K562 treated with DMSO at 1 percent for 48 hours (cell line): Measurements from ENCODE around the gene PCDHGB4. TPM values are rescaled to one million over a fixed set of nuclear protein-coding genes. Genes with fewer than 3 reads are reported as not detected.

Experiments
- total RNA-seq: library from RNA; unstranded; fragments of 300-600 nt; gene quantifications from 2 replicates; pipeline ENCODE4 v1.2.3, GENCODE V29; 2022; ENCODE audit warnings: low replicate concordance; ENCODE audit errors: extremely low read depth

The PCDHGB4 gene
- total RNA-seq, 1 experiment from 2014 or later, result not detected

DNA sequence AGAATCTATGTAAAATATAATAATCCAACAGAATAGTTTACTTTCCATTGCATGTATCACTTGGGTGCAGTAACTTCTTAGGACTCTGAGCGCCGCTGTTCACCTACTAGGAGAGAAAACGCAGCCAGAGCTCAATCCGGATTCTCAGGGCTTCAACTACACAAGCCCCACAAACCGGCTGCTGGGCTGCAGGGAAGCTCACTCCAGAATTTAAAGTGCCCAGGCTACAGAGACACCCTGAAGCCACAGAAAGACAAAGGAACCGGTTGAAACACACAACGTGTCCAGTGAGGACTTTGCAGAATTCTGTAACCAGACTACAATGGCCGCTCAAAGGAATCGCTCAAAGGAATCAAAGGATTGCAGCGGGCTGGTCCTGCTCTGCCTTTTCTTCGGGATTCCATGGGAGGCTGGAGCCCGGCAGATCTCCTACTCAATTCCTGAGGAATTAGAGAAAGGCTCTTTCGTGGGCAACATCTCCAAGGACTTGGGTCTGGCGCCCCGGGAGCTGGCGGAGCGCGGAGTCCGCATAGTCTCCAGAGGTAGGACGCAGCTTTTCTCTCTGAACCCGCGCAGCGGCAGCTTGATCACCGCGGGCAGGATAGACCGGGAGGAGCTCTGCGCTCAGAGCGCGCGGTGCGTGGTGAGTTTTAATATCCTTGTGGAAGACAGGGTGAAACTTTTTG, 25.5 kb downstream of the PCDHGB4 start, which contains the start of gene PCDHGA10:
Gene PCDHGA10, plus strand, starts transcription at position 134 of the 686 bp plus-strand sequence. Its CDS starts 189 bp downstream, at position 323.

DNA sequence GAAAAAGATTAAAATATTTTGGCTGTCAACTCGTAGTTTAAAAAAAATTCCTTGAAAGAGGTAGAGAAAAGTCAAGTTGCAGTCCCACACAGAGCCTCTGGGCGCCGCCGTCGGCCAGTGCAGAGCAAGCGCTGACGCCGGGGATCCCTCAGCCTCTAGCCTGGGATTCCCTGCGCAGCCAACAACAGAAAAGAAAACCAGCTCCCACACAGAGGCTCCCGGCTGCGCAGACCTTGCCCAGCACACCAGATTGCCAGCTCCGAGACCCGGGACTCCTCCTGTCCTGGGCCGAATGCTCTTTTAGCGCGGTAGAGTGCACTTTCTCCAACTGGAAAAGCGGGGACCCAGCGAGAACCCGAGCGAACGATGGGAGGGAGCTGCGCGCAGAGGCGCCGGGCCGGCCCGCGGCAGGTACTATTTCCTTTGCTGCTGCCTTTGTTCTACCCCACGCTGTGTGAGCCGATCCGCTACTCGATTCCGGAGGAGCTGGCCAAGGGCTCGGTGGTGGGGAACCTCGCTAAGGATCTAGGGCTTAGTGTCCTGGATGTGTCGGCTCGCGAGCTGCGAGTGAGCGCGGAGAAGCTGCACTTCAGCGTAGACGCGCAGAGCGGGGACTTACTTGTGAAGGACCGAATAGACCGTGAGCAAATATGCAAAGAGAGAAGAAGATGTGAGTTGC, 30.1 kb downstream of the PCDHGB4 start, which contains the start of gene PCDHGB7:
Gene PCDHGB7, plus strand, starts transcription at position 184 of the 679 bp plus-strand sequence. Its CDS starts 183 bp downstream, at position 367.

DNA sequence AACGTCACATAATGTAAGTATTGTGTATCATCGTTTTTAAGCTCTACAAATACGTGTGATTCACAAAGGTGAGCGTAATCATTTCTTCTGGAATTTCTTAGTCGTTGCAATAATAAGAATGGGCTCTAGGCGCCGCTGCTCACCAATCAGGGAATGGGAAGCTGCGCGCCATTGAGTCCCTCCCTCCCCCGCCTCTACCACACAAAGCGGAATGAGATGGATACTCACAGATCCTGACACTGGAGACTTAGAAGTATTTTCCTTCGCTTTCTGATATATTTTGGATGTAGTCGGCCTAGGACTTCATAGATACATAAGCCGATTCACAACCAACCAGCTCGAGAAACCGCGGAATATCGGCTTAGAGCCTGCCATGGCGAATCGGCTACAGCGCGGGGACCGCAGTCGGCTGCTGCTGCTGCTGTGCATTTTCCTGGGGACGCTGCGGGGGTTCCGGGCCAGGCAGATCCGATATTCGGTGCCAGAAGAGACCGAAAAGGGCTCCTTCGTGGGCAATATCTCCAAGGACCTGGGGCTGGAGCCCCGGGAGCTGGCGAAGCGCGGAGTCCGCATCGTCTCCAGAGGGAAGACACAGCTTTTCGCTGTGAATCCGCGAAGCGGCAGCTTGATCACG, 33.5 kb downstream of the PCDHGB4 start, which contains the start of gene PCDHGA11:
Gene PCDHGA11, plus strand, starts transcription at position 197 of the 634 bp plus-strand sequence. Its CDS starts 177 bp downstream, at position 374.

DNA sequence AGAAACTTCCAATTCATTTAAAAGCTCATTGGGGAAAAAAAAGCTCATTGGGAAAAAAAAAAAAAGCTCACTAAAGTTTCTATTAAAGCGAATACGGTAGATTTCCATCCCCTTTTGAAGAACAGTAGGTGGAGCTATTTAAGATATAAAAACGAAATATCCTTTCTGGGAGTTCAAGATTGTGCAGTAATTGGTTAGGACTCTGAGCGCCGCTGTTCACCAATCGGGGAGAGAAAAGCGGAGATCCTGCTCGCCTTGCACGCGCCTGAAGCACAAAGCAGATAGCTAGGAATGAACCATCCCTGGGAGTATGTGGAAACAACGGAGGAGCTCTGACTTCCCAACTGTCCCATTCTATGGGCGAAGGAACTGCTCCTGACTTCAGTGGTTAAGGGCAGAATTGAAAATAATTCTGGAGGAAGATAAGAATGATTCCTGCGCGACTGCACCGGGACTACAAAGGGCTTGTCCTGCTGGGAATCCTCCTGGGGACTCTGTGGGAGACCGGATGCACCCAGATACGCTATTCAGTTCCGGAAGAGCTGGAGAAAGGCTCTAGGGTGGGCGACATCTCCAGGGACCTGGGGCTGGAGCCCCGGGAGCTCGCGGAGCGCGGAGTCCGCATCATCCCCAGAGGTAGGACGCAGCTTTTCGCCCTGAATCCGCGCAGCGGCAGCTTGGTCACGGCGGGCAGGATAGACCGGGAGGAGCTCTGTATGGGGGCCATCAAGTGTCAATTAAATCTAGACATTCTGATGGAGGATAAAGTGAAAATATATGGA, 43.0 kb downstream of the PCDHGB4 start, which contains the start of gene PCDHGA12:
Gene PCDHGA12, plus strand, starts transcription at position 176 of the 782 bp plus-strand sequence. Its CDS starts 253 bp downstream, at position 429.

Other genes with a start within 250 kb of the PCDHGB4 start
- not detected in 2 replicates for gene PCDHB6, start 237.6 kb upstream of the PCDHGB4 start, total RNA-seq
- not detected in 2 replicates for gene PCDHB7, start 215.1 kb upstream of the PCDHGB4 start, total RNA-seq
- not detected in 2 replicates for gene PCDHB8, start 209.9 kb upstream of the PCDHGB4 start, total RNA-seq
- gene PCDHB16, start 205.3 kb upstream of the PCDHGB4 start, total RNA-seq, result not detected in 2 replicates
- gene PCDHB9, start 200.5 kb upstream of the PCDHGB4 start, total RNA-seq, result not detected in 2 replicates
- gene PCDHB10, start 195.3 kb upstream of the PCDHGB4 start, total RNA-seq, result not detected in 2 replicates
- not detected in 2 replicates for gene PCDHB11, start 188.1 kb upstream of the PCDHGB4 start, total RNA-seq
- not detected in 2 replicates for gene PCDHB12, start 179.0 kb upstream of the PCDHGB4 start, total RNA-seq
- gene PCDHB13, start 173.8 kb upstream of the PCDHGB4 start, total RNA-seq, result not detected in 2 replicates
- gene PCDHB14, start 164.4 kb upstream of the PCDHGB4 start, total RNA-seq, result not detected in 2 replicates
- not detected in 2 replicates for gene PCDHB15, start 142.3 kb upstream of the PCDHGB4 start, total RNA-seq
- gene SLC25A2, start 83.6 kb upstream of the PCDHGB4 start, total RNA-seq, result not detected in 2 replicates
- not detected in 2 replicates for gene TAF7, start 66.9 kb upstream of the PCDHGB4 start, total RNA-seq
- not detected in 2 replicates for gene PCDHGA1, start 57.2 kb upstream of the PCDHGB4 start, total RNA-seq
- not detected in 2 replicates for gene PCDHGA2, start 48.9 kb upstream of the PCDHGB4 start, total RNA-seq
- gene PCDHGA3, start 43.9 kb upstream of the PCDHGB4 start, total RNA-seq, result not detected in 2 replicates
- not detected in 2 replicates for gene PCDHGB1, start 37.6 kb upstream of the PCDHGB4 start, total RNA-seq
- not detected in 2 replicates for gene PCDHGA4, start 32.7 kb upstream of the PCDHGB4 start, total RNA-seq
- not detected in 2 replicates for gene PCDHGB2, start 27.7 kb upstream of the PCDHGB4 start, total RNA-seq
- not detected in 2 replicates for gene PCDHGA5, start 23.5 kb upstream of the PCDHGB4 start, total RNA-seq
- not detected in 2 replicates for gene PCDHGB3, start 17.5 kb upstream of the PCDHGB4 start, total RNA-seq
- not detected in 2 replicates for gene PCDHGA6, start 13.8 kb upstream of the PCDHGB4 start, total RNA-seq
- gene PCDHGA7, start 5.0 kb upstream of the PCDHGB4 start, total RNA-seq, result not detected in 2 replicates
- gene PCDHGA8, start 4.9 kb downstream of the PCDHGB4 start, total RNA-seq, result not detected in 2 replicates
- gene PCDHGB5, start 10.2 kb downstream of the PCDHGB4 start, total RNA-seq, result not detected in 2 replicates
- not detected in 2 replicates for gene PCDHGA9, start 15.1 kb downstream of the PCDHGB4 start, total RNA-seq
- not detected in 2 replicates for gene PCDHGB6, start 20.3 kb downstream of the PCDHGB4 start, total RNA-seq
- gene PCDHGA10, start 25.3 kb downstream of the PCDHGB4 start, total RNA-seq, result not detected in 2 replicates
- gene PCDHGB7, start 30.0 kb downstream of the PCDHGB4 start, total RNA-seq, result not detected in 2 replicates
- gene PCDHGA11, start 33.4 kb downstream of the PCDHGB4 start, total RNA-seq, result not detected in 2 replicates
- not detected in 2 replicates for gene PCDHGA12, start 42.8 kb downstream of the PCDHGB4 start, total RNA-seq
- not detected in 2 replicates for gene PCDHGC3, start 88.3 kb downstream of the PCDHGB4 start, total RNA-seq
- not detected in 2 replicates for gene PCDHGC4, start 97.3 kb downstream of the PCDHGB4 start, total RNA-seq
- gene PCDHGC5, start 101.4 kb downstream of the PCDHGB4 start, total RNA-seq, result not detected in 2 replicates
- gene DIAPH1, start 231.3 kb downstream of the PCDHGB4 start, total RNA-seq, result 287 TPM in 1 of 2 replicates, not detected in the other
- not detected in 2 replicates for gene HDAC3, start 249.2 kb downstream of the PCDHGB4 start, total RNA-seq
- not detected in 2 replicates for gene RELL2, start 249.3 kb downstream of the PCDHGB4 start, total RNA-seq